CD14-positive monocyte (primary cell): ENCODE data around the gene SCAF4. TPM values are rescaled to one million over a fixed set of nuclear protein-coding genes. Genes with fewer than 3 reads are reported as not detected.

Source experiments
- DNase-seq, 3 donors: peaks; one replicate each; pipeline ENCODE4 v3.0.0-alpha.2; 2011 to 2022
- H2AFZ ChIP-seq: 2 replicates; pipeline ENCODE4 v1.6.0; 2012; ENCODE audit warnings: mild to moderate bottlenecking, low read depth, low read length, inconsistent platforms; ENCODE audit not compliant: insufficient read depth, poor library complexity, severe bottlenecking
- H3K27ac ChIP-seq, 2 donors: 1 replicate in 1 of 2; 2 replicates in 1 of 2; pipeline ENCODE4 v1.5.1; 2012 to 2013; ENCODE audit warnings: low read length in 2 of 2, control low read depth in 1 of 2, inconsistent platforms in 1 of 2, low read depth in 1 of 2, mild to moderate bottlenecking in 1 of 2
- H3K27me3 ChIP-seq, 2 donors: one replicate each; pipeline versions ENCODE4 v1.6.0 to v1.6.1; 2011 to 2013; ENCODE audit warnings: low read length in 2 of 2; ENCODE audit not compliant: control insufficient read depth in 2 of 2, insufficient read depth in 2 of 2
- H3K36me3 ChIP-seq, 2 donors: replicated peaks in 1 of 2; 1 replicate in 1 of 2; 2 replicates in 1 of 2; pipeline versions ENCODE4 v1.5.1 to v1.6.1; 2012 to 2013; ENCODE audit warnings: low read length in 2 of 2, control low read depth in 1 of 2, inconsistent platforms in 1 of 2, mild to moderate bottlenecking in 1 of 2; ENCODE audit not compliant: insufficient read depth in 2 of 2, control insufficient read depth in 1 of 2
- H3K4me1 ChIP-seq, 2 donors: 1 replicate in 1 of 2; 2 replicates in 1 of 2; pipeline versions ENCODE4 v1.5.1 to v1.6.1; 2012 to 2013; ENCODE audit warnings: low read length in 2 of 2, control low read depth in 1 of 2, inconsistent platforms in 1 of 2, mild to moderate bottlenecking in 1 of 2, moderate library complexity in 1 of 2; ENCODE audit not compliant: insufficient read depth in 2 of 2, control insufficient read depth in 1 of 2
- H3K4me2 ChIP-seq: replicated peaks from 2 replicates; pipeline ENCODE3; 2012; ENCODE audit warnings: low read length, moderate library complexity, mild to moderate bottlenecking; ENCODE audit not compliant: poor library complexity, severe bottlenecking; ENCODE audit errors: extremely low read depth
- H3K4me3 ChIP-seq, 3 experiments: fragments of 200-600 bp in 1 of 3; sonication (generic) in 1 of 3; replicated peaks in 1 of 3; 1 replicate in 2 of 3; 2 replicates in 1 of 3; pipeline ENCODE4 v1.5.1; 2011 to 2013; ENCODE audit warnings: low read length in 3 of 3, mild to moderate bottlenecking in 3 of 3, control low read depth in 2 of 3, low read depth in 2 of 3, inconsistent platforms in 1 of 3, moderate library complexity in 1 of 3
- H3K79me2 ChIP-seq: 2 replicates; pipeline ENCODE4 v1.6.0; 2012; ENCODE audit warnings: mild to moderate bottlenecking, control low read depth, inconsistent platforms, low read length, moderate library complexity; ENCODE audit not compliant: insufficient read depth
- H3K9ac ChIP-seq: 2 replicates; pipeline ENCODE4 v1.6.0; 2017; ENCODE audit warnings: low read length, mild to moderate bottlenecking; ENCODE audit not compliant: insufficient read depth, poor library complexity, severe bottlenecking
- H3K9me3 ChIP-seq, 2 donors: replicated peaks in 1 of 2; 1 replicate in 1 of 2; 2 replicates in 1 of 2; pipeline versions ENCODE4 v1.5.1 to v1.6.1; 2012 to 2013; ENCODE audit warnings: low read length in 2 of 2, control low read depth in 1 of 2; ENCODE audit not compliant: control insufficient read depth in 1 of 2, insufficient read depth in 1 of 2
- H4K20me1 ChIP-seq: 2 replicates; pipeline ENCODE4 v1.6.0; 2012; ENCODE audit warnings: mild to moderate bottlenecking, low read length, control low read depth, moderate library complexity; ENCODE audit not compliant: insufficient read depth
- H3K27ac Mint-ChIP-seq, 7 donors: one replicate each; pipeline ENCODE4 v1.8.0; 2020; ENCODE audit warnings: mild to moderate bottlenecking in 7 of 7, mixed read lengths in 7 of 7, moderate library complexity in 6 of 7, inconsistent platforms in 2 of 7
- H3K27me3 Mint-ChIP-seq, 3 donors: one replicate each; pipeline ENCODE4 v1.8.0; 2021 to 2022; ENCODE audit warnings: low read depth in 3 of 3, mild to moderate bottlenecking in 3 of 3, mixed read lengths in 3 of 3, moderate library complexity in 3 of 3, inconsistent platforms in 1 of 3
- H3K36me3 Mint-ChIP-seq, 2 donors: one replicate each; pipeline ENCODE4 v1.8.0; 2020; ENCODE audit warnings: mixed read lengths in 2 of 2, inconsistent platforms in 1 of 2, mild to moderate bottlenecking in 1 of 2
- H3K4me1 Mint-ChIP-seq: one replicate; pipeline ENCODE4 v1.8.0; 2020; ENCODE audit warnings: mild to moderate bottlenecking, mixed read lengths
- H3K4me3 Mint-ChIP-seq, 2 donors: one replicate each; pipeline ENCODE4 v1.8.0; 2020; ENCODE audit warnings: mild to moderate bottlenecking in 2 of 2, mixed read lengths in 2 of 2, moderate library complexity in 1 of 2
- H3K9me3 Mint-ChIP-seq, 7 donors: one replicate each; pipeline ENCODE4 v1.8.0; 2020 to 2022; ENCODE audit warnings: mixed read lengths in 7 of 7, mild to moderate bottlenecking in 6 of 7, moderate library complexity in 6 of 7, inconsistent platforms in 2 of 7
- WGBS: methylation state at CpG from one replicate; pipeline ENCODE4 v1.1.5; 2013; ENCODE audit warnings: missing lambda C conversion rate; ENCODE audit not compliant: insufficient coverage; 5-methylcytosine and 5-hydroxymethylcytosine counted together
- intact Hi-C, 2 donors: fragments of 100-400 bp; cut with micrococcal nuclease; formaldehyde crosslinking; loops; one replicate each; pipeline versions ENCODE4 v1.15.0 to v1.15.1; 2023
- polyA plus RNA-seq, 3 donors: library from polyadenylated mRNA; depleted of rRNA in 1 of 3; unstranded in 2 of 3; stranded (reverse) in 1 of 3; fragments of 300-500 nt in 2 of 3; fragments of >200 nt in 1 of 3; fragmentation: Illumina TruSeq in 2 of 3; gene quantifications; 1 replicate in 2 of 3; 2 replicates in 1 of 3; pipeline ENCODE4 v1.2.3, GENCODE V29; 2012 to 2021
- TF ChIP-seq, protein P1 (sequence below): fragments of 200-600 bp; IDR thresholded peaks from one replicate; pipeline ENCODE4 v1.8.0; 2022; ENCODE audit warnings: antibody characterized with exemption, mild to moderate bottlenecking

SCAF4 gene
- polyA plus RNA-seq, 3 donors = 4.6 to 28.7 (median 11.3) TPM

DNA sequence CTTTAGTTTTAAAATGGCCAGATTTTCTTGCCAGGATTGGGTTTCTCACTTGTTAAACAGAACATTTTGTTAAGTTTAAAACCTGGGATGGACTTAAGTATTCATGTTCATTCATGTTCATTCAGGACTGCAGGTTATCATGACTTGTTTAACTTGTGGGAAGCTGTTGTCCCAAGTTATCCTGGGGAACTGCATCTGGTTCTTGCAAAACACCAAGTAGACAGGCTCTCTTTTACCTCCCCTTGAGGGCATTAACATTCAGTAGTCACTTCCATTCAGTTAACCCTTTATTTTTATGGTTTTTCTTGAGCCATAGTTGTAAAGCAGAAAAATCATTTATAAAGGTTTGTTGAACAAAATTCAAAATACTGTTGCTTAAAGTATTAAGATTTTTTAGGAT, 64.3 kb downstream of the SCAF4 start:
- no peak overlapping the region for H3K4me3 ChIP-seq
- H4K20me1 ChIP-seq = peaks cover 9% of the 10 kb centered on the region
- peak overlapping the region in 1 of 2 donors; percentile 42 for H3K27ac ChIP-seq
- H3K9me3 Mint-ChIP-seq = no peaks in the 10 kb centered on the region
- H3K79me2 ChIP-seq = no peaks in the 10 kb centered on the region
- H3K4me1 ChIP-seq = peaks cover 2 to 11% of the 10 kb centered on the region in 2 donors
- H3K9ac ChIP-seq = no peak overlapping the region
- peaks cover 30% of the 10 kb centered on the region for H3K4me1 Mint-ChIP-seq
- H3K4me3 Mint-ChIP-seq = no peak overlapping the region
- peaks cover 57% of the 10 kb centered on the region in 2 donors for H3K36me3 Mint-ChIP-seq
- H3K27ac Mint-ChIP-seq = no peak overlapping the region
- no peak for DNase-seq
- no peaks in the 10 kb centered on the region for H3K9me3 ChIP-seq
- TF ChIP-seq, protein P1, sequence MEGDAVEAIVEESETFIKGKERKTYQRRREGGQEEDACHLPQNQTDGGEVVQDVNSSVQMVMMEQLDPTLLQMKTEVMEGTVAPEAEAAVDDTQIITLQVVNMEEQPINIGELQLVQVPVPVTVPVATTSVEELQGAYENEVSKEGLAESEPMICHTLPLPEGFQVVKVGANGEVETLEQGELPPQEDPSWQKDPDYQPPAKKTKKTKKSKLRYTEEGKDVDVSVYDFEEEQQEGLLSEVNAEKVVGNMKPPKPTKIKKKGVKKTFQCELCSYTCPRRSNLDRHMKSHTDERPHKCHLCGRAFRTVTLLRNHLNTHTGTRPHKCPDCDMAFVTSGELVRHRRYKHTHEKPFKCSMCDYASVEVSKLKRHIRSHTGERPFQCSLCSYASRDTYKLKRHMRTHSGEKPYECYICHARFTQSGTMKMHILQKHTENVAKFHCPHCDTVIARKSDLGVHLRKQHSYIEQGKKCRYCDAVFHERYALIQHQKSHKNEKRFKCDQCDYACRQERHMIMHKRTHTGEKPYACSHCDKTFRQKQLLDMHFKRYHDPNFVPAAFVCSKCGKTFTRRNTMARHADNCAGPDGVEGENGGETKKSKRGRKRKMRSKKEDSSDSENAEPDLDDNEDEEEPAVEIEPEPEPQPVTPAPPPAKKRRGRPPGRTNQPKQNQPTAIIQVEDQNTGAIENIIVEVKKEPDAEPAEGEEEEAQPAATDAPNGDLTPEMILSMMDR = no peak
- H2AFZ ChIP-seq = no peak overlapping the region
- H3K36me3 ChIP-seq = peaks cover 28 to 86% of the 10 kb centered on the region in 2 donors
- H3K4me2 ChIP-seq = no peak overlapping the region
- H3K27me3 Mint-ChIP-seq = no peaks in the 10 kb centered on the region
- intact Hi-C loops = no loop called here
- H3K27me3 ChIP-seq = no peaks in the 10 kb centered on the region

DNA sequence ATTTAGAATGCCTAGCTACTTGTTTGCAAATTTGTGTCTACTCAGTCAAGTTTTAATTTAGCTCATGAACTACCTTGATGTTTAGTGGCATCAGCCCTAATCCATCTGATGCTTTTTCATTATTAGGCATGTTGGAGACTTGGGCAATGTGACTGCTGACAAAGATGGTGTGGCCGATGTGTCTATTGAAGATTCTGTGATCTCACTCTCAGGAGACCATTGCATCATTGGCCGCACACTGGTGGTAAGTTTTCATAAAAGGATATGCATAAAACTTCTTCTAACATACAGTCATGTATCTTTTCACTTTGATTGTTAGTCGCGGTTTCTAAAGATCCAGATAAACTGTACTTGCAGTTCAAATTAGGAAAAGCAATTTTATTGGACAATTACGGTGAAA, 64.8 kb downstream of the SCAF4 start:
- Histone ChIP-seq H2AFZ (no peak overlapping the region), H3K27me3 (no peaks in the 10 kb centered on the region), H3K4me1 (peaks cover 2 to 11% of the 10 kb centered on the region in 2 donors), H3K4me3 (no peak overlapping the region), H3K36me3 (peaks cover 27 to 81% of the 10 kb centered on the region in 2 donors), H3K27ac (peak overlapping the region in 1 of 2 donors; percentile 42), H3K79me2 (peaks cover 4% of the 10 kb centered on the region), H3K9me3 (no peaks in the 10 kb centered on the region), H3K9ac (no peak overlapping the region), H3K4me2 (no peak overlapping the region), H4K20me1 (peaks cover 9% of the 10 kb centered on the region)
- TF ChIP-seq, protein P1 = no peak
- no CpG with 5 or more reads among the region's 5 CpGs for WGBS
- H3K4me3 Mint-ChIP-seq = no peak overlapping the region
- DNase-seq = no peak
- H3K27me3 Mint-ChIP-seq = no peaks in the 10 kb centered on the region
- H3K36me3 Mint-ChIP-seq = peaks cover 53 to 54% of the 10 kb centered on the region in 2 donors
- peak overlapping the region in 1 of 7 donors; percentile 13 for H3K27ac Mint-ChIP-seq
- H3K9me3 Mint-ChIP-seq = no peaks in the 10 kb centered on the region
- intact Hi-C loops = no loop called here
- H3K4me1 Mint-ChIP-seq = peaks cover 32% of the 10 kb centered on the region
